Activated CD4-positive, alpha-beta memory T cell treated with anti-CD3 and anti-CD28 coated beads, Interleukin-2, amount 10 ng/mL, durations not matched to agents 7 days and 5 days (primary cell): Measurements from ENCODE around the gene PUSL1. TPM values are rescaled to one million over a fixed set of nuclear protein-coding genes. Genes with fewer than 3 reads are reported as not detected.
A peak's percentile ranks its signal among the peaks of the same experiment; 100 is the strongest.

Source experiments
- CTCF ChIA-PET: fragments of 350-600 bp; sonication (Branson Sonifier 250); formaldehyde crosslinking; loops from one replicate; lab custom pipeline; 2021; ENCODE audit warnings: antibody characterized with exemption, inconsistent platforms; lab: Charles Lee
- POLR2A ChIA-PET: fragments of 350-600 bp; sonication (Branson Sonifier 250); formaldehyde crosslinking; loops from one replicate; lab custom pipeline; 2021; ENCODE audit warnings: antibody characterized with exemption; lab: Charles Lee
- DNase-seq: peaks from one replicate; pipeline ENCODE4 v3.0.0-alpha.2; 2020
- H3K27ac Mint-ChIP-seq: one replicate; pipeline ENCODE4 v1.8.0; 2021; ENCODE audit warnings: mild to moderate bottlenecking, mixed read lengths
- H3K27me3 Mint-ChIP-seq: one replicate; pipeline ENCODE4 v1.8.0; 2021; ENCODE audit warnings: mixed read lengths
- H3K36me3 Mint-ChIP-seq: one replicate; pipeline ENCODE4 v1.8.0; 2021; ENCODE audit warnings: low read depth, mixed read lengths
- H3K4me1 Mint-ChIP-seq: one replicate; pipeline ENCODE4 v1.8.0; 2021; ENCODE audit warnings: mixed read lengths
- H3K4me3 Mint-ChIP-seq: one replicate; pipeline ENCODE4 v1.8.0; 2021; ENCODE audit warnings: mild to moderate bottlenecking, mixed read lengths
- H3K9me3 Mint-ChIP-seq: one replicate; pipeline ENCODE4 v1.8.0; 2021; ENCODE audit warnings: mixed read lengths
- total RNA-seq, 2 experiments: library from RNA; stranded (reverse); gene quantifications; one replicate each; pipeline ENCODE4 v1.2.3, GENCODE V29; 2021

PUSL1 gene
- total RNA-seq, 2 experiments from 2014 or later, result 17.9 to 20.0 TPM

DNA sequence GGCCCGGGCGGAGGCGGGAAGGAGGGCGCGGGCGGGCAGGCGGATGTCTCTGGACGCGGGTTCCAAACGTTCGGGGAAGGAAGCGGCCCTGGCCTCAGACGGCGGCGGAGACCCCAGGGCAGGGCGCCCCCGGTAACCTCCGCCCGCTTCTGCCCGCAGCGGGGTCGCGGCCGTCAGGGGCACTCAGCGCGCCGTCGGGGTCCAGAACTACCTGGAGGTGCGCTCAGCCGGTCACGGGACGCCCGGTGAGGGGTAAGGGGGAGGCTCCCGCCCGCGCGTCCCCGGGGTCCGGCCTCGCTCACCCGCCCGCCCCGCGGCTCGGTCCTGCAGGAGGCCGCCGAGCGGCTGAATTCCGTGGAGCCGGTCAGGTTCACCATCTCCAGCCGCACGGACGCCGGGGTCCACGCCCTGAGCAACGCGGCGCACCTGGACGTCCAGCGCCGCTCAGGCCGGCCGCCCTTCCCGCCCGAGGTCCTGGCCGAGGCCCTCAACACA, 406 bp downstream of the PUSL1 start:
- no peaks in the 10 kb centered on the region for H3K9me3 Mint-ChIP-seq
- H3K4me3 Mint-ChIP-seq, result peak overlapping the region; percentile 80
- DNase-seq, result no peak
- CTCF ChIA-PET, result no interaction called here
- peaks cover 30% of the 10 kb centered on the region for H3K4me1 Mint-ChIP-seq
- H3K27ac Mint-ChIP-seq, result peak overlapping the region; percentile 78
- no peaks in the 10 kb centered on the region for H3K27me3 Mint-ChIP-seq
- POLR2A ChIA-PET, result interaction anchor here (1.2 to 1.5 kb wide), 3 partner anchors 17 to 90 kb away, joined by 4 to 6 read pairs (median 5); partner anchors contain the start of genes AURKAIP1 and CCNL2
- H3K36me3 Mint-ChIP-seq, result peaks cover 13% of the 10 kb centered on the region

DNA sequence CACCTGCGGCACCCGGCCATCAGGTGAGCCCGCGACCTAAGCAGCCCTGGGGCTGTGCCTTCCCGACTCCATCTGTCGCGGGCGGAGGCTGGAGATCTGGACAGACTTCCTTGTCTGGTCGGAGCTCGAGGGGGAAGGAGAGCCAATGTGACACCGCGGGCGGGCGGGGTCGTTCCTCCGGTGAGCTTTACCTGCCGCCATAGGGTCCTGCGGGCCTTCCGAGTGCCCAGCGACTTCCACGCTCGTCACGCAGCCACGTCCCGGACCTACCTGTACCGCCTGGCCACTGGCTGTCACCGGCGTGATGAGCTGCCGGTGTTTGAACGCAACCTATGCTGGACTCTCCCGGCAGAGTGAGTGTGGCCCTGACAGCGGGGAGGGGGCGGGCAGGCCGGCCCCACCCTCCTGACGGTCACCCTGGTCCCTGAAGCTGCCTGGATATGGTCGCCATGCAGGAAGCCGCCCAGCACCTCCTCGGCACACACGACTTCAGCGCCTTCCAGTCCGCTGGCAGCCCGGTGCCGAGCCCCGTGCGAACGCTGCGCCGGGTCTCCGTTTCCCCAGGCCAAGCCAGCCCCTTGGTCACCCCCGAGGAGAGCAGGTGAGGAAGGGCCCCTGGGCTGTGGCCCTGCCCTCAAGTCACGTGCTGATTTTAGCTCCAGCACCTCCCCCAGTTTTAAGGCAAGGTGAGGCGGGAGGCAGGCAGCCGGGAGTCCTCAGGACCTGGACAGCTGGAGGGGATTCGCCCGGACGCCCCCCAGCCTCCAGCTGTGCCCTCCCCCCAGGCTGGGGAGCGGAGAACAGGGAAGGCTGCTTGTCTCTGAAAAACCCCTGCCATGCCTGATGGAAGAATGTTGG, 1.1 kb downstream of the PUSL1 start:
- POLR2A ChIA-PET, result interaction anchor here (1.2 to 1.5 kb wide), 5 partner anchors 10 to 96 kb away, joined by 3 to 6 read pairs (median 4); partner anchors contain the start of genes AURKAIP1 and CCNL2
- no peaks in the 10 kb centered on the region for H3K27me3 Mint-ChIP-seq

GRCh38 chr1:1310109-1310385, 1.6 kb downstream of the PUSL1 start:
- no peak for DNase-seq
- Mint-ChIP-seq H3K4me3 (peak overlapping the region; percentile 74), H3K27me3 (no peaks in the 10 kb centered on the region), H3K9me3 (no peaks in the 10 kb centered on the region), H3K4me1 (peaks cover 25% of the 10 kb centered on the region), H3K27ac (no peak overlapping the region), H3K36me3 (peaks cover 18% of the 10 kb centered on the region)
- CTCF ChIA-PET, result no interaction called here
- POLR2A ChIA-PET, result interaction anchor here (1.2 to 1.5 kb wide), 4 partner anchors 11 to 95 kb away, joined by 3 to 6 read pairs (median 4); partner anchors contain the start of gene AURKAIP1

More for the DNA sequence above, 1.1 kb downstream of the PUSL1 start:
- Mint-ChIP-seq H3K4me3 (peak overlapping the region; percentile 74), H3K9me3 (no peaks in the 10 kb centered on the region), H3K36me3 (peaks cover 14% of the 10 kb centered on the region), H3K4me1 (peaks cover 28% of the 10 kb centered on the region), H3K27ac (peak overlapping the region; percentile 47)
- no peak for DNase-seq
- CTCF ChIA-PET, result no interaction called here

DNA sequence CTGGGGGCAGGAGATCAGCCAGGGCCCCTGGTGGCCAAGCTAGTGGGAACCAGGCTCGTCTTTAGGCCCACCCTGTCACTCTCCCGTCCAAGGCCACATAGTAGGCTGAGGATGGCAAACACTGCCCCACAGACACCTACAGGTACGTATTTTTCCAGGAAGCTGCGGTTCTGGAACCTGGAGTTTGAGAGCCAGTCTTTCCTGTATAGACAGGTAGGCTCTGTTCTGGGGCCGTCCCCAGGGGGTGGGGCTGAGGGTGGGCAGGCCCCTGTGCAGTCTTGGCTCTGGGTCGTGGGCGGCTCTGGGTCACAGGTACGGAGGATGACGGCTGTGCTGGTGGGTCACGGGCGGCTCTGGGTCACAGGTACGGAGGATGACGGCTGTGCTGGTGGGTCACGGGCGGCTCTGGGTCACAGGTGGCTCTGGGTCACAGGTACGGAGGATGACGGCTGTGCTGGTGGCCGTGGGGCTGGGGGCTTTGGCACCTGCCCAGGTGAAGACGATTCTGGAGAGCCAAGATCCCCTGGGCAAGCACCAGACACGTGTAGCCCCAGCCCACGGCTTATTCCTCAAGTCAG, 2.2 kb downstream of the PUSL1 start:
- peaks cover 21% of the 10 kb centered on the region for H3K36me3 Mint-ChIP-seq
- no peaks in the 10 kb centered on the region for H3K27me3 Mint-ChIP-seq
- DNase-seq, result no peak
- no peaks in the 10 kb centered on the region for H3K9me3 Mint-ChIP-seq
- no peak overlapping the region for H3K27ac Mint-ChIP-seq
- peak overlapping the region; percentile 27 for H3K4me3 Mint-ChIP-seq
- ChIA-PET POLR2A (interaction anchor here (1.2 to 1.5 kb wide), 3 partner anchors 12 to 95 kb away, joined by 3 to 5 read pairs (median 3); partner anchors contain the start of gene AURKAIP1), CTCF (no interaction called here)
- H3K4me1 Mint-ChIP-seq, result peaks cover 21% of the 10 kb centered on the region

DNA sequence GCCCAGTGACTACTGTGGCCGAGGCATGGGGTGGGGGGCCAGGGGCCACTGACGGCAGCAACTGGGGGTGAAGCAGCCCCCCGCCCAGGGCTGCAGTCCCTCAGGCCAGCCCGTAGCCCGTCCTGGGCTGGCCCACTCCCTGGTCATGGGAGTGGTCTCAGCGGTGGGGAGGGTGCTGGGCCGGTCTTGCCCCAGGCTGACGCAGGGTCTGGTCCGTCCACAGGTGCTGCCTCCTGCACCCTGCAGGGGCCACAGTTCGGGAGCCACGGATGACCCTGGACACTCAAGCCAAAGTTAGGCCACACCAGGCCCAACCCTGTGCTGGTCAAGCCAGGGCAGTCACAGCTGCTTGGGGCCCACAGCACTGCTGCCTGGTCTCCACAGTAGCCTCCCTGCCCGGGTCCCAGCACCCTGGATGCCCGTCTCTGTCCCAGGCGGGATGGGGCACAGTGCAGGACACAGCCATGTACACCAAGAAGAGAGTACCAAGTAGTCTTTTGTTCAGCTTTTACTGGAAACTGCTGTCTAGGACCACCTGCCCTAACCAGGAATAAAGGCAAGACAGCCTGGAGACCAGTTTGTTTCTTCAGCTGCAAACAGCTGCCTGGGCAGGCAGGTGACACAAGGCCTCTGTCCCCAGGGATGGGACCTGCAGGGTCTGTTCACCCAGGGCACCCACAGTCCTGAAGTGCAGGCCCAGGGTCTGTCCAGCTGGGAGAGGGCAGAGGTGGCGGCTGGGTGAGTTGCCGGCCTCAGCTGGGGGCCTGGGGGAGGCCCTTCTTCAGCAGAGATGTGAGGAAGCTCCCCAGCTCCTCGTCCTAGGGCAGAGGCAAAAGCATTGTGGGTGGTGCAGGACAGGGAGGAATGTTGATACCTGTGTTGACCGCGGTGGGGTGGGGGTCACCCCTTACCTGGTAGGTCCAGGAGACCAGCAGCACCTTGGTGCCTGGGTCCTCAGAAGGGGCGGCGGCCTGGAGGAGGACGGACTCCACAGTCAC, 3.0 kb downstream of the PUSL1 start:
- peaks cover 13% of the 10 kb centered on the region for H3K4me1 Mint-ChIP-seq
- POLR2A ChIA-PET, result interaction anchor here (0.9 to 1.2 kb wide), 3 partner anchors 14 to 94 kb away, joined by 3 read pairs; no protein-coding TSS in a partner anchor
- CTCF ChIA-PET, result no interaction called here
- H3K27me3 Mint-ChIP-seq, result no peaks in the 10 kb centered on the region
- peaks cover 24% of the 10 kb centered on the region for H3K36me3 Mint-ChIP-seq
- H3K27ac Mint-ChIP-seq, result no peak overlapping the region
- DNase-seq, result no peak
- no peaks in the 10 kb centered on the region for H3K9me3 Mint-ChIP-seq
- H3K4me3 Mint-ChIP-seq, result peak overlapping the region; percentile 27

DNA sequence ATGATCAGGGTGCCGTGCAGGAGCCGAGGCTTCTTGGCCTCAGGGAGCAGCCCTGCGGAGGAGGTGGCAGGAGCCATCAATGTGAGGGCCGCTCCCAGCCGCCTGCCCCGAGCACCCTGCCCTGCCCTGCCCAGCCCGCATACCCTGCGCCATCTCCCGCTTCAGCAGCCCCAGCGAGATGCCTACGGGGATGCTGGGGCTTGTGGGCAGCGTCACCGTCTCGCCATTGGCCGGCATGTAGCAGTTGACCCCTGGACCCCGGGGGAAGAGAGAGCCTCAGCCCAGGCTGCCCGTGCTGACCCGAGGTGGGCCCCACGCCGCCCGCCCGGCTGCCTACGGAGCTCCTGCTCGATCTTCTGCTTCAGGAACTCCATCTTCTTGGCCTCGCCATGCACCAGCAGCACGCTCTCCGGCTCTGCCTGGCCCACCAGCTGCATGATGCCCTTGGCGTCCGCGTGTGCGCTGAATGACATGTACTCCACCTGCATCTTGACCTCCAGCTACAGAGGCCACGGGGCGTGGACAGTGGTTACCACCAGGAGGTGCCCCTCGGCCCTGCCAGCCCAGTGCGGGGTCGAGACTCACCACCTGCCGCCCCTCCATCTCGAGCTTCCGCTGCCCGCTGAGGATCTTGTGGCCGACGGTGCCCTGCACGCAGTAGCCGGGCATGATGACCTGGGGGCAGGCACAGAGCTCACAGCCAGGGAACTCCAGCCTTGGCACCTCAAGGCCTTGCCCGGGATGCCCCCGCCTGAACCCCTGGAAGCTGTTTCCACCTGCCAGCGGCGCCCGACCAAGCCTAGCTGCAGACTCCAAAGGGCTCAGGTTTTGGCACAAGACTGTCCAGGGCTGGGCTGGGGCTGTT, 4.3 kb downstream of the PUSL1 start:
- H3K9me3 Mint-ChIP-seq, result no peaks in the 10 kb centered on the region
- ChIA-PET CTCF (no interaction called here), POLR2A (interaction anchor here (0.5 to 1.8 kb wide), 3 partner anchors 11 to 36 kb away, joined by 3 to 6 read pairs (median 3); no protein-coding TSS in a partner anchor)
- no peaks in the 10 kb centered on the region for H3K27me3 Mint-ChIP-seq
- H3K4me1 Mint-ChIP-seq, result peaks cover 6% of the 10 kb centered on the region
- peaks cover 26% of the 10 kb centered on the region for H3K36me3 Mint-ChIP-seq
- no peak overlapping the region for H3K4me3 Mint-ChIP-seq
- no peak overlapping the region for H3K27ac Mint-ChIP-seq
- DNase-seq, result no peak

- Mint-ChIP-seq H3K4me1 (peaks cover 6% of the 10 kb centered on the region), H3K27me3 (no peaks in the 10 kb centered on the region), H3K36me3 (peaks cover 28% of the 10 kb centered on the region), H3K27ac (no peak overlapping the region), H3K9me3 (no peaks in the 10 kb centered on the region), H3K4me3 (no peak overlapping the region)
- POLR2A ChIA-PET, result interaction anchor here (1.8 kb wide), 1 partner anchor 10 kb away, joined by 6 read pairs; no protein-coding TSS in a partner anchor
- CTCF ChIA-PET, result no interaction called here
- no peak for DNase-seq
These were observed 5.3 kb downstream of the PUSL1 start for GRCh38 chr1:1313500-1314236.

- POLR2A ChIA-PET, result interaction anchor here (1.8 kb wide), 1 partner anchor 9 kb away, joined by 6 read pairs; no protein-coding TSS in a partner anchor
- no peaks in the 10 kb centered on the region for H3K27me3 Mint-ChIP-seq
- CTCF ChIA-PET, result no interaction called here
- peaks cover 30% of the 10 kb centered on the region for H3K36me3 Mint-ChIP-seq
- no peak overlapping the region for H3K27ac Mint-ChIP-seq
- no peaks in the 10 kb centered on the region for H3K9me3 Mint-ChIP-seq
- no peak for DNase-seq
- H3K4me1 Mint-ChIP-seq, result peaks cover 8% of the 10 kb centered on the region
- no peak overlapping the region for H3K4me3 Mint-ChIP-seq
These were observed 5.8 kb downstream of the PUSL1 start for GRCh38 chr1:1314237-1314586.

DNA sequence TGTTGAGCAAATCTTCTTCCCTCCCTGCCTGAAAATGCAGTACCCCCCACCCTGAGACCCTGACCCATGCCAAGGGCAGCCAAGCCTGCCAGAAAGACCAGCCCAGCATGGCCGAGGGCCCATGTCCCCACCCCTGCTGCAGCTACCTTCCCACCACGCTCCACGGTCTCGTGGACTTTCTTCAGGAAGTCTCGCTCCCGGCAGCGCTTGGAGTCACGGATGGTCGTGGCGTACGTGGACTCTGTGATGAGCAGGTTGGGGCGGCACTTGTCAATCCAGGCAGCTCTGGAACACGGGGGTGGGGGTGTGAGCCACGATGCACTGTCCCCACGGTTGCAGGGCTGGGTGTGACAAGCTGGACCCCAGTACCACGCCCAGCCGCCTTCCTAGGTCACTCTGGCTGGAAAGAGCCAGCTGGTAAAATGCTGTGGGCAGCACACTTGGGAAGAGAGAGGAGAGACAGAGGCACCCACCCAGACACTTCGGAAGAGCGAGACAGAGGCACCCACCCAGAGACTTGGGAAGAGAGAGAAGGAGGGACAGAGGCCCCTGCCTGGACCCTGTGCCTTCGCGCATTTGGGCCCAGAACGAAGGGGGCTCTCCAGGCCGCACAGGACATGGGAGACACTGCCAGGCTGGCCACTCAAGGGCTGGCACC, 6.4 kb downstream of the PUSL1 start:
- CTCF ChIA-PET, result no interaction called here
- H3K27me3 Mint-ChIP-seq, result no peaks in the 10 kb centered on the region
- POLR2A ChIA-PET, result interaction anchor here (1.4 kb wide), 1 partner anchor 56 kb away, joined by 3 read pairs; no protein-coding TSS in a partner anchor
- peaks cover 4% of the 10 kb centered on the region for H3K4me1 Mint-ChIP-seq
- no peaks in the 10 kb centered on the region for H3K9me3 Mint-ChIP-seq
- H3K36me3 Mint-ChIP-seq, result peaks cover 34% of the 10 kb centered on the region
- DNase-seq, result no peak
- H3K27ac Mint-ChIP-seq, result no peak overlapping the region
- no peak overlapping the region for H3K4me3 Mint-ChIP-seq

DNA sequence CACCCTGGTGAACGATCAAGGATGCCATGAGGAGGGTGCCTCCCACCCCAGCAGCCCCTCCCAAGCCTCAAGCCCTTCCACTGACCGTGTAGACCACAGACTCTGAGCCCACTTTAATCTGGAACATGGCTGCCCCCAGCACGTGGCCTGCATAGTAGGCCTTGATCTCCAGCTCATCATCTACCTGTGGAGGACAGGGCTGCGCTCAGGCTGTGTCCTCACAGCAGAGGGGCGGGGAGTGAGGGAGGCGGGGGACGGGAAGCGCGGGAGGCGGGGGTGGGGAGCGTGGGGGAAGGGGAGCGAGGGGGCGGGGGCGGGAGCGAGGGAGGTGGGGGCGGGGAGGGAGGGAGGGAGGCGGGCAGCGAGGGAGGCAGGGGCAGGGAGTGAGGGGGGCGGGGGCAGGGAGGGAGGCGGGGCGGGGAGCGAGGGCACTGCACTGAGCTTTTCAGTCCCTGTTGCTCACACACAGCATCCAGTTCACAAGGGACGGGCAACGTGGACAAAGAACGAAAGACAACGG, 7.1 kb downstream of the PUSL1 start:
- H3K27ac Mint-ChIP-seq, result no peak overlapping the region
- H3K9me3 Mint-ChIP-seq, result no peaks in the 10 kb centered on the region
- CTCF ChIA-PET, result no interaction called here
- H3K4me1 Mint-ChIP-seq, result peaks cover 9% of the 10 kb centered on the region
- no peaks in the 10 kb centered on the region for H3K27me3 Mint-ChIP-seq
- POLR2A ChIA-PET, result interaction anchor here (1.0 to 1.4 kb wide), 2 partner anchors 56 to 84 kb away, joined by 3 read pairs; partner anchors contain the start of gene CCNL2
- peaks cover 37% of the 10 kb centered on the region for H3K36me3 Mint-ChIP-seq
- no peak overlapping the region for H3K4me3 Mint-ChIP-seq
- DNase-seq, result no peak
